Body of pancreas (tissue), 4 donors: ENCODE measurements around the gene RPL18A.

ENCODE experiments used
- CTCF ChIP-seq, 7 experiments: fragments of 450-650 bp in 4 of 7; fragments of 200-600 bp in 3 of 7; sonication (generic) in 3 of 7; IDR thresholded peaks; one replicate each; pipeline ENCODE4 v1.5.1; 2016 to 2019; ENCODE audit warnings: antibody characterized with exemption in 7 of 7
- POLR2A ChIP-seq, 3 donors: fragments of 450-650 bp; IDR thresholded peaks; one replicate each; pipeline ENCODE4 v1.6.1; 2016; ENCODE audit warnings: antibody characterized with exemption in 3 of 3, mild to moderate bottlenecking in 2 of 3

DNA sequence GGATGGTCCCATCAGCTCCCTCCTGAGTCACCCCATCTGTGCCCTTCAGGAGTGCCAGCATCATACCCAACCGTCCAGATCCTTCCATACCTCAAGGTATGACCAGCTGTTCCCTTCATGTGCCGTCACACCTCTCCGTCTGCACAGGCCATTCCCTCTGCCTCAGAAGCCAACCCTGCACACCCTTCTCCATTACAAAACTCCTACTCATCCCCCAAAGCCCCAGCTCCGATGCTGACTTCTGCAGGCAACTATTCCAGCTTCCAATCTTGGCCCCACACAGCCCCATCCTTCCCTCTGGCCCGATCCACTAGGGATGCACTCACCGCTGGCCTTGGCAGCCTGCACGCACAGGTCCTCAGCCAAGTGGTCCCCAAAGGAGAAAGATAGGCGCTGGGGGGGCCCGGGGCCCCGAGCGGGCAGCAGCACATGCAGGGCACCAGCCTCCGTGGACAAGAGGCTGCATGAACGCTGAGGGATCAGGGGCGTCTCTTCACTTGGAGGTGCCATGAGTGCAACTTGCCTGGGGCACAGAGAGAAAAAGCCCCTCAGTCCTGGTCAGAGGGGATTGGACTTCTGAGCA is 15.7 kb upstream of the RPL18A start:
- TF ChIP-seq CTCF (IDR thresholded peaks at IDR 0.05) (no peak), POLR2A (IDR thresholded peaks at IDR 0.05) (no peak)
